ENCODE results near the gene NQO1.

NQO1 gene

GRCh38 chr16:69771651-69771967 lies 45.2 kb upstream of the NQO1 start:
- no peaks in the 10 kb centered on the region for H3K9me2 ChIP-seq (replicated peaks; ENCODE audit: low read depth, low read length)
- H3K9ac ChIP-seq (ENCODE audit: low read depth, low read length, poor library complexity, severe bottlenecking) = no peak overlapping the region
- no peaks in the 10 kb centered on the region for H3K36me3 ChIP-seq (ENCODE audit: insufficient read depth, low read length)
- peaks cover 37% of the 10 kb centered on the region; the same call in 1 of the 2 replicates for H3K79me2 ChIP-seq (ENCODE audit: insufficient read depth, low read length)
- peaks cover 6% of the 10 kb centered on the region; the same call in 1 of the 2 replicates for H3K9me3 ChIP-seq (ENCODE audit: insufficient read depth, low read depth, low read length)
- H3K4me1 ChIP-seq (ENCODE audit: insufficient read depth, low read length, poor library complexity, severe bottlenecking) = no peaks in the 10 kb centered on the region
- H3K4me2 ChIP-seq (ENCODE audit: low read depth, low read length, poor library complexity, severe bottlenecking) = no peak overlapping the region
- no peak overlapping the region for H3K4me3 ChIP-seq (ENCODE audit: low read length, poor library complexity, severe bottlenecking)
- H3F3A ChIP-seq (ENCODE audit: low read depth) = no peaks in the 10 kb centered on the region
- TF ChIP-seq CTCF (conservative IDR thresholded peaks at IDR 0.05; ENCODE audit: low read length) (no peak), EZH2phosphoT487 (IDR thresholded peaks at IDR 0.05; ENCODE audit: borderline replicate concordance) (no peak)
- H3K27me3 ChIP-seq (ENCODE audit: insufficient read depth, low read length, poor library complexity, severe bottlenecking) = no peaks in the 10 kb centered on the region
- no peak overlapping the region for H2AFZ ChIP-seq (ENCODE audit: low read length)
- H4K20me1 ChIP-seq (ENCODE audit: insufficient read depth, low read length, poor library complexity, severe bottlenecking) = no peaks in the 10 kb centered on the region

GRCh38 chr16:69769404-69769803 lies 43.0 kb upstream of the NQO1 start:
- Histone ChIP-seq H3K79me2 (ENCODE audit: insufficient read depth, low read length) (peaks cover 37% of the 10 kb centered on the region; the same call in 1 of the 2 replicates), H3K4me2 (ENCODE audit: low read depth, low read length, poor library complexity, severe bottlenecking) (no peak overlapping the region), H3K4me1 (ENCODE audit: insufficient read depth, low read length, poor library complexity, severe bottlenecking) (no peaks in the 10 kb centered on the region), H3K36me3 (ENCODE audit: insufficient read depth, low read length) (no peaks in the 10 kb centered on the region), H3F3A (ENCODE audit: low read depth) (no peaks in the 10 kb centered on the region), H2AFZ (ENCODE audit: low read length) (no peak overlapping the region), H3K9me3 (ENCODE audit: insufficient read depth, low read depth, low read length) (no peaks in the 10 kb centered on the region), H4K20me1 (ENCODE audit: insufficient read depth, low read length, poor library complexity, severe bottlenecking) (no peaks in the 10 kb centered on the region), H3K9me2 (replicated peaks; ENCODE audit: low read depth, low read length) (no peaks in the 10 kb centered on the region), H3K9ac (ENCODE audit: low read depth, low read length, poor library complexity, severe bottlenecking) (no peak overlapping the region), H3K27me3 (ENCODE audit: insufficient read depth, low read length, poor library complexity, severe bottlenecking) (no peaks in the 10 kb centered on the region), H3K4me3 (ENCODE audit: low read length, poor library complexity, severe bottlenecking) (no peak overlapping the region)
- TF ChIP-seq CTCF (conservative IDR thresholded peaks at IDR 0.05; ENCODE audit: low read length) (no peak), EZH2phosphoT487 (IDR thresholded peaks at IDR 0.05; ENCODE audit: borderline replicate concordance) (no peak)

GRCh38 chr16:69768666-69769065 lies 42.3 kb upstream of the NQO1 start:
- Histone ChIP-seq H3K4me1 (ENCODE audit: insufficient read depth, low read length, poor library complexity, severe bottlenecking) (peaks cover 3% of the 10 kb centered on the region), H3K79me2 (ENCODE audit: insufficient read depth, low read length) (peaks cover 38% of the 10 kb centered on the region; the same call in 1 of the 2 replicates)

More at GRCh38 chr16:69768666-69769065, 42.3 kb upstream of the NQO1 start:
- H3K9me2 ChIP-seq (replicated peaks; ENCODE audit: low read depth, low read length) = no peaks in the 10 kb centered on the region
- TF ChIP-seq CTCF (conservative IDR thresholded peaks at IDR 0.05; ENCODE audit: low read length) (no peak), EZH2phosphoT487 (IDR thresholded peaks at IDR 0.05; ENCODE audit: borderline replicate concordance) (no peak)
- H3K36me3 ChIP-seq (ENCODE audit: insufficient read depth, low read length) = no peaks in the 10 kb centered on the region
- H3K27me3 ChIP-seq (ENCODE audit: insufficient read depth, low read length, poor library complexity, severe bottlenecking) = no peaks in the 10 kb centered on the region
- no peak overlapping the region for H2AFZ ChIP-seq (ENCODE audit: low read length)
- no peak overlapping the region for H3K4me2 ChIP-seq (ENCODE audit: low read depth, low read length, poor library complexity, severe bottlenecking)
- no peak overlapping the region for H3K9ac ChIP-seq (ENCODE audit: low read depth, low read length, poor library complexity, severe bottlenecking)
- H3F3A ChIP-seq (ENCODE audit: low read depth) = no peaks in the 10 kb centered on the region
- no peaks in the 10 kb centered on the region for H4K20me1 ChIP-seq (ENCODE audit: insufficient read depth, low read length, poor library complexity, severe bottlenecking)
- H3K9me3 ChIP-seq (ENCODE audit: insufficient read depth, low read depth, low read length) = no peaks in the 10 kb centered on the region
- no peak overlapping the region for H3K4me3 ChIP-seq (ENCODE audit: low read length, poor library complexity, severe bottlenecking)
